Camera-type eye (tissue), 1 donor: ENCODE results near the gene PLIN5. TPM values are rescaled to one million over a fixed set of nuclear protein-coding genes. Genes with fewer than 3 reads are reported as not detected.

ENCODE experiments used
- total RNA-seq: library from RNA; depleted of rRNA; stranded (reverse); fragments of >200 nt; gene quantifications from one replicate; pipeline ENCODE4 v1.2.3, GENCODE V29; 2014

Gene PLIN5
- 1.8 TPM for total RNA-seq

GRCh38 chr19:4534836-4535658, at the start of gene PLIN5:
TSS of gene PLIN5 (minus strand) at chr19:4535224. CDS start at chr19:4534074, 1,150 bp downstream.

GRCh38 chr19:4559569-4559968, 24.5 kb upstream of the PLIN5 start, which contains the start of gene SEMA6B:
TSS of gene SEMA6B (minus strand) at chr19:4559684. CDS start at chr19:4558457, 1,227 bp downstream.

GRCh38 chr19:4539693-4540581, 4.9 kb upstream of the PLIN5 start, which contains the start of gene LRG1:
TSS of gene LRG1 (minus strand) at chr19:4540036. CDS start at chr19:4540013, 23 bp downstream.

GRCh38 chr19:4518345-4519171, 16.5 kb downstream of the PLIN5 start, which contains the start of gene PLIN4:
TSS of gene PLIN4 (minus strand) at chr19:4518486. CDS start at chr19:4518272, 214 bp downstream.

Other genes with a start within 250 kb of the PLIN5 start
- gene TMIGD2, start 232.8 kb downstream of the PLIN5 start, total RNA-seq: 0.49 TPM
- gene FSD1, start 230.6 kb downstream of the PLIN5 start, total RNA-seq: 16.4 TPM
- gene STAP2, start 196.4 kb downstream of the PLIN5 start, total RNA-seq: 7.3 TPM
- gene MPND, start 191.7 kb downstream of the PLIN5 start, total RNA-seq: 11.1 TPM
- gene SH3GL1, start 134.7 kb downstream of the PLIN5 start, total RNA-seq: 38.6 TPM
- 12.3 TPM for gene CHAF1A, start 132.6 kb downstream of the PLIN5 start, total RNA-seq
- 84.2 TPM for gene UBXN6, start 77.4 kb downstream of the PLIN5 start, total RNA-seq
- 53.3 TPM for gene HDGFL2, start 62.9 kb downstream of the PLIN5 start, total RNA-seq
- gene PLIN4, start 16.7 kb downstream of the PLIN5 start, total RNA-seq: 3.1 TPM
- 0.99 TPM for gene LRG1, start 4.8 kb upstream of the PLIN5 start, total RNA-seq
- gene SEMA6B, start 24.5 kb upstream of the PLIN5 start, total RNA-seq: 13.1 TPM
- gene TNFAIP8L1, start 104.3 kb upstream of the PLIN5 start, total RNA-seq: 5.5 TPM
- 31.3 TPM for gene MYDGF, start 135.1 kb upstream of the PLIN5 start, total RNA-seq
- 41.6 TPM for gene DPP9, start 188.6 kb upstream of the PLIN5 start, total RNA-seq